ENCODE measurements around the gene TALDO1. TPM values are rescaled to one million over a fixed set of nuclear protein-coding genes. Genes with fewer than 3 reads are reported as not detected.

Gene TALDO1
- total RNA-seq, 2 experiments from 2014 or later = 219 to 268 TPM

DNA sequence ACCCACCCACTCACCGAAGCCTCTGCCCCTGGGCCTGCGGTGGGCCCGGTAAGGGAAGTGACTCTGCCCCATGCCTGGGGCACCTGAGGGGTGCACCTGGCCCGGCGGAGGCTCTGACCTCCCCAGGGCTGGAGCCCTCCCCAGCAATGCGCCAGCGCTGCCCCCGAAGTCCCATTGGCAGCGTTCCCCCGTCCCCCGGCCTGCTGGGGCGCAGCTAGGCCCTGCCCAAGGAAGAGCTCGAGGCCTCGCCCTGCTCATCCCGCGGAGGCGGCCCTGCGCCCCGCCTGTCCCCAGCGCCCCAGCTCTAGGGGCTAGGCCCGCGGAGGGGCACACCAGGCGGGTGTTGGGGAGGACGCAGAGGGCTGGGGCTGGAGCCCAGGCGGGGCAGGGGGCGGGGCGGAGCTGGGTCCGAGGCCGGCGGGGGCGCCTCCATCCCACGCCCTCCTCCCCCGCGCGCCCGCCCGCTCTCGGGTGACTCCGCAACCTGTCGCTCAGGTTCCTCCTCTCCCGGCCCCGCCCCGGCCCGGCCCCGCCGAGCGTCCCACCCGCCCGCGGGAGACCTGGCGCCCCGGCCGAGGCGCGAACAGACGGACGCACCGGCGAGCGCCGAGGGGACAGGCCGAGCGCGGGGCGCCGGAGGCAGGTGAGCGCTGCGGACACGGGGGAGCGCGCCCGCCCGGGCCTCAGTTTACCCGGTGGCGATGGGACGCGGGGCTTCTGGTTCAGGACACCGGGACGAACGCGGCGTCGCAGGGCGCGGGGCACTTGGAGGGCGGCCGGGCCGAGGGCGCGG lies 41.4 kb upstream of the TALDO1 start, which contains the start of gene EPS8L2:
EPS8L2 (plus strand) TSS at position 586 of the 793 bp plus-strand sequence. CDS start 3,177 bp downstream, outside the sequence.
- no peak for DNase-seq
- CTCF ChIA-PET = interaction anchor here (0.9 to 1.7 kb wide), 4 partner anchors 10 to 455 kb away, joined by 3 to 7 read pairs (median 3); partner anchors contain the start of genes DEAF1 and TMEM80
- POLR2A ChIA-PET = no interaction called here
- Mint-ChIP-seq H3K36me3 (ENCODE audit: low read depth) (peaks cover 1% of the 10 kb centered on the region), H3K27ac (no peak within 1 kb of the TSS), H3K4me1 (peaks cover 6% of the 10 kb centered on the region), H3K9me3 (no peaks in the 10 kb centered on the region), H3K4me3 (no peak within 1 kb of the TSS), H3K27me3 (peaks cover 8% of the 10 kb centered on the region)

GRCh38 chr11:706439-706956 lies 40.8 kb upstream of the TALDO1 start:
- ChIA-PET POLR2A (no interaction called here), CTCF (interaction anchor here (1.0 to 1.8 kb wide), 5 partner anchors 11 to 456 kb away, joined by 3 to 9 read pairs (median 3); partner anchors contain the start of genes DEAF1 and TMEM80)
- DNase-seq = no peak
- Mint-ChIP-seq H3K36me3 (ENCODE audit: low read depth) (peaks cover 1% of the 10 kb centered on the region), H3K27me3 (peaks cover 11% of the 10 kb centered on the region), H3K4me1 (peaks cover 8% of the 10 kb centered on the region), H3K27ac (no peak overlapping the region), H3K9me3 (no peaks in the 10 kb centered on the region), H3K4me3 (no peak overlapping the region)

GRCh38 chr11:706957-707816 lies 40.1 kb upstream of the TALDO1 start:
- no peaks in the 10 kb centered on the region for H3K9me3 Mint-ChIP-seq
- H3K4me1 Mint-ChIP-seq = peaks cover 8% of the 10 kb centered on the region
- CTCF ChIA-PET = interaction anchor here (1.0 to 1.8 kb wide), 3 partner anchors 12 to 56 kb away, joined by 3 to 9 read pairs (median 3); partner anchors contain the start of genes DEAF1 and TMEM80
- peaks cover 11% of the 10 kb centered on the region for H3K27me3 Mint-ChIP-seq
- H3K4me3 Mint-ChIP-seq = no peak overlapping the region
- POLR2A ChIA-PET = no interaction called here
- DNase-seq = no peak
- no peak overlapping the region for H3K27ac Mint-ChIP-seq
- H3K36me3 Mint-ChIP-seq (ENCODE audit: low read depth) = peaks cover 1% of the 10 kb centered on the region

DNA sequence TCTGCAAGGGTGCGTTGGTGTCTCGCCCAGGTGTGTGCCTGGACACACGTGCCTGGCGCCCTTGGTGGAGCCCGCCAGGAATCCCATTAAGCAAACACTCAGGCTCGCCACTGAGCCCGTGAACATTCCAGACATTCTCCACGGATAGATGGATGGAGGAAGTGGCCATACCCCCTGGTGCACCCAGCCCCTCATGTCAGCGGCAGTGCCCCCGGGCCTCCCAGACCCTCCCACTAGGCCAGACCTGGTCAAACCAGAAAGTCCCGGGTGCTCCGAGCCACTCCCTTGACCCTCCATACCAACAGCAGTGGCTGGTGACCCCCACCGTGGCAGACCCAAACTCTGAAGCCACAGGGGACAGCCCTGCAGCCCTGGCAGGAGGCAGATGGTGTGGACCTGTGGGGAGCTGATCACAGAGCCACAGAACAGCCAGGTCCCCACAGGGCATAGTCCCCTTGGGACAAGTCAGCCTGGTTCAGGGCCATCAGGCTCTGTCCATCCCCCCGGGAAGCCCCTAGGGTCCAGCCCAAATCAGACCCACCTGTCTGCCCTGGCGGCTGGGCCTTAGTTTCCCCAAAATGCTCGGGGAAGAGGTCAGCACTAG lies 39.3 kb upstream of the TALDO1 start:
- CTCF ChIA-PET = interaction anchor here (0.6 to 1.8 kb wide), 4 partner anchors 12 to 55 kb away, joined by 3 to 9 read pairs (median 3); partner anchors contain the start of genes DEAF1 and TMEM80
- Mint-ChIP-seq H3K9me3 (no peaks in the 10 kb centered on the region), H3K27ac (no peak overlapping the region), H3K27me3 (peaks cover 11% of the 10 kb centered on the region), H3K36me3 (ENCODE audit: low read depth) (peaks cover 1% of the 10 kb centered on the region), H3K4me3 (no peak overlapping the region), H3K4me1 (peaks cover 8% of the 10 kb centered on the region)
- POLR2A ChIA-PET = no interaction called here
- no peak for DNase-seq

GRCh38 chr11:708511-708910 lies 38.8 kb upstream of the TALDO1 start:
- POLR2A ChIA-PET = no interaction called here
- peaks cover 8% of the 10 kb centered on the region for H3K4me1 Mint-ChIP-seq
- no peak for DNase-seq
- H3K27ac Mint-ChIP-seq = no peak overlapping the region
- peaks cover 1% of the 10 kb centered on the region for H3K36me3 Mint-ChIP-seq (ENCODE audit: low read depth)
- H3K9me3 Mint-ChIP-seq = no peaks in the 10 kb centered on the region
- no peak overlapping the region for H3K4me3 Mint-ChIP-seq
- H3K27me3 Mint-ChIP-seq = peaks cover 13% of the 10 kb centered on the region
- CTCF ChIA-PET = interaction anchor here (0.6 kb wide), 1 partner anchor 34 kb away, joined by 3 read pairs; no protein-coding TSS in a partner anchor

GRCh38 chr11:709109-709997 lies 37.9 kb upstream of the TALDO1 start:
- H3K4me3 Mint-ChIP-seq = no peak overlapping the region
- no peak for DNase-seq
- H3K9me3 Mint-ChIP-seq = no peaks in the 10 kb centered on the region
- H3K27ac Mint-ChIP-seq = no peak overlapping the region
- peaks cover 13% of the 10 kb centered on the region for H3K27me3 Mint-ChIP-seq
- H3K36me3 Mint-ChIP-seq (ENCODE audit: low read depth) = no peaks in the 10 kb centered on the region
- ChIA-PET POLR2A (no interaction called here), CTCF (no interaction called here)
- H3K4me1 Mint-ChIP-seq = peaks cover 8% of the 10 kb centered on the region

DNA sequence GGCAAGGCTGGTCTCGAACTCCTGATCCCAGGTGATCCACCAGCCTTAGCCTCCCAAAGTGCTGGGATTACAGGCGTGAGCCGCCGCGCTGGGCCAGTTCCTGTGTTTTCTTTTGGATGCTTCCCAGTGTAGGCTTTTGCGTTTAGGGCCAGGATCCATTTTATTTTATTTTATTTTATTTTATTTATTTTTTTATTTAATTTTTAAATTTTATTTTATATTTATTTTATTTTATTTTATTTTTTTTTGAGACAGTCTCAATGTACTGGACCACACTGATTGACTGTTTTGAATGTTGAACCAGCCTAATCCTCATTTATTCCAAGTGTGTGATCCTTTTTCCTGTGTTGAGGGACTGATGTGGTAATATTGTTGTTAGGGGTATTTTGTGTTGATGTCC lies 32.8 kb upstream of the TALDO1 start:
- no peak overlapping the region for H3K27ac Mint-ChIP-seq
- H3K27me3 Mint-ChIP-seq = peaks cover 15% of the 10 kb centered on the region
- H3K4me3 Mint-ChIP-seq = no peak overlapping the region
- H3K36me3 Mint-ChIP-seq (ENCODE audit: low read depth) = no peaks in the 10 kb centered on the region
- DNase-seq = no peak
- CTCF ChIA-PET = interaction anchor here (2.3 kb wide), 1 partner anchor 12 kb away, joined by 8 read pairs; no protein-coding TSS in a partner anchor
- H3K9me3 Mint-ChIP-seq = peaks cover 3% of the 10 kb centered on the region
- peaks cover 6% of the 10 kb centered on the region for H3K4me1 Mint-ChIP-seq
- POLR2A ChIA-PET = no interaction called here

DNA sequence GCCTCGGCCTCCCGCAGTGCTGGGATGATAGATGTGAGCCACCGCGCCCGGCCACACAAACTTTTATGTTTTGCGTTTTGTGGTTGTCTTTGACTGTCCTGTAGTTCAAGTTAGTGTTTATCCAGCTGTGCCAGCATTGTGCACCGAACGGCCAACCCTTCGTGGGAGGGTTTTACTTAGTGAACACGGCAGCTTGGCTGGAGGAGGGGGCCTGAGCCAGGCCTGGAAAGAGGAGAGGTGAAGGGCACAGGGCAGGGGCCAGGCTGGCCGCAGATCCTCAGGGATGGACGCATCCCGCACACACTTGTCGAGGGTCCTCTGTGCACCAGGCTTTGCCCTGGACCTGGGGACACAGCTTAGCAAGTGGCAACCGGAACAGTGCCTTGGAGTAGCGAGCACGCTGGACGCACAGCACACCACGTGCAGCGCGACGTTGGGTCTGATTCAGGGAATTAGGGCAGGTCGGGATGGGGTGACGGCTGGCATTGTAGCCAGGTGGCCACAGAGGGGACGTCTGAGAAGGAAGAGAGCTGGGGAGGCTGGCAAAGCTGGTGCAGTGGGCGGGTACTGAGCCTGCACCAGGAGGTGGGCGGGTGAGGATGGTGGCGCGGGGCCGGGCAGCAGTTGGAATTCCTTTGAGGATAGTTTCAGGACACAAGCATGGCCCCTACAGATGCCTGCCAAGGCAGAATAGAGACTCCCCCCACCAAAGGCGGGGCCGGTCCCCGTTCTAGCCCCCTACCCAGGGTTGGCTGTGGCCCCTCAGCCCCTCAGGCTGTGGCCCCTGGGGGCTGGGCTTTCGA lies 27.8 kb upstream of the TALDO1 start:
- DNase-seq = no peak
- peaks cover 28% of the 10 kb centered on the region for H3K27me3 Mint-ChIP-seq
- no peaks in the 10 kb centered on the region for H3K36me3 Mint-ChIP-seq (ENCODE audit: low read depth)
- peaks cover 14% of the 10 kb centered on the region for H3K4me1 Mint-ChIP-seq
- ChIA-PET CTCF (interaction anchor here (0.7 to 1.7 kb wide), 2 partner anchors 164 to 482 kb away, joined by 4 to 5 read pairs; no protein-coding TSS in a partner anchor), POLR2A (no interaction called here)
- H3K27ac Mint-ChIP-seq = peak overlapping the region; percentile 48
- peak overlapping the region; percentile 25 for H3K4me3 Mint-ChIP-seq
- H3K9me3 Mint-ChIP-seq = peaks cover 3% of the 10 kb centered on the region

DNA sequence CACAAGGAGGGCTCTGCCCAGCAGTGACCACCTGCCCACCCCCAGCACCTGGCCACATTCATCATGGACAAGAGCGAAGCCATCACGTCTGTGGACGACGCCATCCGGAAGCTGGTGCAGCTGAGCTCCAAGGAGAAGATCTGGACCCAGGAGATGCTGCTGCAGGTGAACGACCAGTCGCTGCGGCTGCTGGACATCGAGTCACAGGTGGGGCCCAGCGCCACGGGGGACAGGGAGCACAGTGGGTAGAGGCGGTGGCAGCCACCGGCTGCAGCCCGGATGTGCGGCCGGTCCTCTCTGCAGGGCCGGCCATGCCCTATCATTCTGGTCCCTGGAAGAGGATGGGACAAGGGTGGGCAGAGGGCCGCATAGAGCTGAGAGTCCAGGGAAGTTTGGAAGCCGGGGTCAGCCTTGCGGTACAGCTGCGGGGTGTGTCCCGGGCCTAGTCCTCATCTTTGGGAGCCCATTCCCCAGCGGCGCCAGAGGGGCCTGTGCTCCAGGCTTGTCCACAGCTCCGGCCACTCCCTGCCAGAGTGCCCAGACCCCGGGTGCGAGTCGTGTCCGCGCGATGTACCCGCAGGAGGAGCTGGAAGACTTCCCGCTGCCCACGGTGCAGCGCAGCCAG lies 27.1 kb upstream of the TALDO1 start:
- peaks cover 28% of the 10 kb centered on the region for H3K27me3 Mint-ChIP-seq
- POLR2A ChIA-PET = no interaction called here
- no peak overlapping the region for H3K4me3 Mint-ChIP-seq
- peaks cover 14% of the 10 kb centered on the region for H3K4me1 Mint-ChIP-seq
- H3K27ac Mint-ChIP-seq = no peak overlapping the region
- peaks cover 3% of the 10 kb centered on the region for H3K9me3 Mint-ChIP-seq
- CTCF ChIA-PET = interaction anchor here (1.3 to 1.7 kb wide), 3 partner anchors 16 to 166 kb away, joined by 3 to 5 read pairs (median 4); no protein-coding TSS in a partner anchor
- no peak for DNase-seq
- H3K36me3 Mint-ChIP-seq (ENCODE audit: low read depth) = no peaks in the 10 kb centered on the region

- no peak overlapping the region for H3K4me3 Mint-ChIP-seq
- POLR2A ChIA-PET = no interaction called here
- peaks cover 16% of the 10 kb centered on the region for H3K4me1 Mint-ChIP-seq
- peak; percentile 26 for DNase-seq
- no peak overlapping the region for H3K27ac Mint-ChIP-seq
- no peaks in the 10 kb centered on the region for H3K9me3 Mint-ChIP-seq
- CTCF ChIA-PET = interaction anchor here (1.3 to 2.0 kb wide), 3 partner anchors 9 to 166 kb away, joined by 3 to 8 read pairs (median 4); no protein-coding TSS in a partner anchor
- H3K27me3 Mint-ChIP-seq = peaks cover 29% of the 10 kb centered on the region
- no peaks in the 10 kb centered on the region for H3K36me3 Mint-ChIP-seq (ENCODE audit: low read depth)
Observed at GRCh38 chr11:720642-721246, 26.5 kb upstream of the TALDO1 start.

Measured in activated CD4-positive, alpha-beta T cell treated with anti-CD3 and anti-CD28 coated beads, Interleukin-2, amount 10 ng/mL, durations not matched to agents 7 days and 5 days (primary cell).